ENCODE measurements around the gene BORCS6.

DNA sequence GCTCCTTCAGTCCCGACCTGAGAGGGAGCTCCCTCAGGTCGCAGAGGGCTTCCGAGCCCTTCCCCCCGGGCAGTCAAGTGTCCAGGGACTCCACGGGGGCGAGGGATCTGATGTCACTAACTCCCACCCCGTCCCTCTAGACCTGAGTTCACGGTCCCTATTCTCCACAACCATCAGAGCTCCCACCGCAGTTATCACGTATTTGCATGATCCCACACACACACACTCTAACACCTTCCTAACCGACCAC, 34.1 kb downstream of the BORCS6 start:
- TF ChIP-seq GATA2 (IDR thresholded peaks at IDR 0.05; ENCODE audit: low read depth, low read length) (no peak), GATA3 (IDR thresholded peaks at IDR 0.05; ENCODE audit: low read depth, low read length) (no peak)

Data from SH-SY5Y (cell line).